HEK293 (cell line): ENCODE results near the gene LRRC32.

Experiments used
- CTCF ChIA-PET: fragments of 350-600 bp; formaldehyde crosslinking; extraction: SDS; loops from one replicate; lab custom pipeline; 2021; ENCODE audit warnings: antibody characterized with exemption; lab: Yijun Ruan, JAX
- POLR2A ChIA-PET: fragments of 300-600 bp; formaldehyde crosslinking; extraction: SDS; loops from one replicate; lab custom pipeline; 2020; ENCODE audit warnings: antibody characterized with exemption, inconsistent platforms; lab: Yijun Ruan, JAX
- H3K27ac ChIP-seq: fragments of 200-500 bp; sonication (Bioruptor generic); 2 replicates; pipeline ENCODE4 v1.5.1; 2014; ENCODE audit warnings: low read depth, low read length, control low read depth, inconsistent platforms; ENCODE audit errors: extremely low read depth
- H3K36me3 ChIP-seq, 2 experiments: fragments of 200-500 bp in 1 of 2; sonication (Bioruptor generic) in 1 of 2; 1 replicate in 1 of 2; 2 replicates in 1 of 2; pipeline ENCODE4 v1.5.1; 2014 to 2017; ENCODE audit warnings: inconsistent platforms in 2 of 2, low read length in 2 of 2; ENCODE audit not compliant: control insufficient read depth in 2 of 2, insufficient read depth in 1 of 2
- H3K4me1 ChIP-seq: fragments of 200-500 bp; sonication (Bioruptor generic); 2 replicates; pipeline ENCODE4 v1.5.1; 2014; ENCODE audit warnings: mild to moderate bottlenecking, low read length, inconsistent platforms; ENCODE audit not compliant: control insufficient read depth, insufficient read depth
- H3K4me3 ChIP-seq: 2 replicates; pipeline ENCODE4 v1.5.1; 2011; ENCODE audit warnings: low read depth, mild to moderate bottlenecking, control low read depth, low read length, moderate library complexity
- H3K9me3 ChIP-seq: fragments of 200-500 bp; sonication (Bioruptor generic); 2 replicates; pipeline ENCODE4 v1.5.1; 2014; ENCODE audit warnings: low read depth, low read length, inconsistent platforms; ENCODE audit not compliant: control insufficient read depth, insufficient read depth
- BCL11B ChIP-seq: fragments of 450-650 bp; formaldehyde crosslinking; IDR thresholded peaks from 2 replicates; pipeline ENCODE4 v1.5.1; 2016; ENCODE audit warnings: low read depth, missing biosample characterization, missing genetic modification characterization
- EGR2 ChIP-seq: fragments of 450-650 bp; formaldehyde crosslinking; IDR thresholded peaks from 2 replicates; pipeline ENCODE4 v1.5.1; 2016; ENCODE audit warnings: low read depth, missing biosample characterization, missing genetic modification characterization
- GLI2 ChIP-seq: fragments of 450-650 bp; formaldehyde crosslinking; IDR thresholded peaks from 2 replicates; pipeline ENCODE4; 2017; ENCODE audit warnings: missing biosample characterization, missing genetic modification characterization, low read depth, borderline replicate concordance
- SETDB1 ChIP-seq: IDR thresholded peaks from one replicate; pipeline ENCODE4 v1.6.1; 2017; ENCODE audit warnings: mild to moderate bottlenecking, low read length, moderate library complexity, mixed read lengths; ENCODE audit not compliant: insufficient read length
- YY2 ChIP-seq: fragments of 450-650 bp; formaldehyde crosslinking; IDR thresholded peaks from 2 replicates; pipeline ENCODE4 v1.5.1; 2016; ENCODE audit warnings: missing biosample characterization, missing genetic modification characterization
- ZBTB20 ChIP-seq: fragments of 450-650 bp; formaldehyde crosslinking; IDR thresholded peaks from 2 replicates; pipeline ENCODE4 v1.5.1; 2016; ENCODE audit warnings: missing biosample characterization, missing genetic modification characterization
- ZFHX2 ChIP-seq: fragments of 450-650 bp; formaldehyde crosslinking; conservative IDR thresholded peaks from 2 replicates; pipeline ENCODE4 v1.5.1; 2016; ENCODE audit warnings: missing biosample characterization, missing genetic modification characterization
- ZIC2 ChIP-seq: fragments of 450-650 bp; formaldehyde crosslinking; IDR thresholded peaks from 2 replicates; pipeline ENCODE4 v1.5.1; 2016; ENCODE audit warnings: missing biosample characterization, missing genetic modification characterization
- ZNF138 ChIP-seq: fragments of 450-650 bp; formaldehyde crosslinking; IDR thresholded peaks from 2 replicates; pipeline ENCODE4 v1.5.1; 2016; ENCODE audit warnings: missing biosample characterization, missing genetic modification characterization, borderline replicate concordance
- ZNF148 ChIP-seq: fragments of 450-650 bp; formaldehyde crosslinking; IDR thresholded peaks from 2 replicates; pipeline ENCODE4 v1.5.0; 2017; ENCODE audit warnings: missing biosample characterization, missing genetic modification characterization, borderline replicate concordance
- ZNF280C ChIP-seq: fragments of 450-650 bp; formaldehyde crosslinking; IDR thresholded peaks from 2 replicates; pipeline ENCODE4 v1.5.1; 2016; ENCODE audit warnings: missing biosample characterization, missing genetic modification characterization
- ZNF302 ChIP-seq: fragments of 450-650 bp; formaldehyde crosslinking; IDR thresholded peaks from 2 replicates; pipeline ENCODE4 v1.5.1; 2016; ENCODE audit warnings: missing biosample characterization, missing genetic modification characterization, low read depth
- ZNF391 ChIP-seq: fragments of 450-650 bp; formaldehyde crosslinking; IDR thresholded peaks from 2 replicates; pipeline ENCODE4 v1.5.1; 2016; ENCODE audit warnings: low read depth, missing biosample characterization, missing genetic modification characterization, borderline replicate concordance
- ZNF423 ChIP-seq: fragments of 450-650 bp; formaldehyde crosslinking; IDR thresholded peaks from 2 replicates; pipeline ENCODE4 v1.5.1; 2016; ENCODE audit warnings: missing biosample characterization, missing genetic modification characterization
- ZNF518A ChIP-seq: fragments of 450-650 bp; formaldehyde crosslinking; conservative IDR thresholded peaks from 2 replicates; pipeline ENCODE4 v1.5.1; 2016; ENCODE audit warnings: low read depth, missing biosample characterization, missing genetic modification characterization
- ZNF561 ChIP-seq: fragments of 450-650 bp; IDR thresholded peaks from 2 replicates; pipeline ENCODE4 v1.5.1; 2018; ENCODE audit warnings: missing biosample characterization, missing genetic modification characterization, borderline replicate concordance
- ZNF654 ChIP-seq: fragments of 450-650 bp; formaldehyde crosslinking; IDR thresholded peaks from 2 replicates; pipeline ENCODE4 v1.5.1; 2016; ENCODE audit warnings: low read depth, missing biosample characterization, missing genetic modification characterization
- ZNF664 ChIP-seq: fragments of 450-650 bp; formaldehyde crosslinking; IDR thresholded peaks from 2 replicates; pipeline ENCODE4 v1.5.1; 2016; ENCODE audit warnings: missing biosample characterization, missing genetic modification characterization
- ZNF677 ChIP-seq: fragments of 450-650 bp; IDR thresholded peaks from 2 replicates; pipeline ENCODE4 v1.5.0; 2018; ENCODE audit warnings: missing biosample characterization, mild to moderate bottlenecking, missing genetic modification characterization, moderate library complexity

LRRC32 gene

GRCh38 chr11:76714493-76714892 is 43.9 kb upstream of the LRRC32 start:
- TF ChIP-seq ZBTB20 (tag by site-specific recombination), result no peak
- TF ChIP-seq, all 188 proteins: peak for 0
- no peak overlapping the region for H3K4me3 ChIP-seq
- H3K4me1 ChIP-seq, result no peaks in the 10 kb centered on the region
- no peaks in the 10 kb centered on the region for H3K9me3 ChIP-seq
- CTCF ChIA-PET, result no interaction called here
- no peak overlapping the region for H3K27ac ChIP-seq
- POLR2A ChIA-PET, result no interaction called here
- H3K36me3 ChIP-seq, result no peaks in the 10 kb centered on the region

- H3K27ac ChIP-seq, result no peak overlapping the region
- no peaks in the 10 kb centered on the region for H3K36me3 ChIP-seq
- no peaks in the 10 kb centered on the region for H3K4me1 ChIP-seq
- ChIA-PET POLR2A (interaction anchor here (0.7 kb wide), 1 partner anchor 85 kb away, joined by 3 read pairs; no protein-coding TSS in a partner anchor), CTCF (interaction anchor here (0.7 to 0.8 kb wide), 2 partner anchors 23 to 395 kb away, joined by 3 to 4 read pairs; no protein-coding TSS in a partner anchor)
- TF ChIP-seq EGR2 (peak; percentile 99), ZFHX2 (peak; percentile 98), ZNF677 (tag by site-specific recombination) (no peak)
- H3K4me3 ChIP-seq, result no peak overlapping the region
- no peaks in the 10 kb centered on the region for H3K9me3 ChIP-seq
These were observed 43.0 kb upstream of the LRRC32 start for GRCh38 chr11:76713499-76713898.

GRCh38 chr11:76712125-76712524 is 41.6 kb upstream of the LRRC32 start:
- ChIA-PET CTCF (interaction anchor here (1.1 kb wide), 1 partner anchor 10 kb away, joined by 3 read pairs; no protein-coding TSS in a partner anchor), POLR2A (no interaction called here)
- Histone ChIP-seq H3K4me3 (no peak overlapping the region), H3K36me3 (no peaks in the 10 kb centered on the region), H3K9me3 (no peaks in the 10 kb centered on the region), H3K27ac (no peak overlapping the region), H3K4me1 (no peaks in the 10 kb centered on the region)
- no peak for TF ChIP-seq GLI2 (tag by site-specific recombination)
- TF ChIP-seq ZNF280C (tag by site-specific recombination), result no peak
- no peak for TF ChIP-seq BCL11B (tag by site-specific recombination)
- no peak for TF ChIP-seq ZNF664 (tag by site-specific recombination)
- TF ChIP-seq ZNF518A (tag by site-specific recombination), result no peak
- no peak for TF ChIP-seq ZNF391 (tag by site-specific recombination)
- no peak for TF ChIP-seq ZNF138 (tag by site-specific recombination)
- no peak for TF ChIP-seq ZNF148
- no peak for TF ChIP-seq YY2 (tag by site-specific recombination)
- no peak for TF ChIP-seq SETDB1
- TF ChIP-seq ZNF561 (tag by site-specific recombination), result no peak
- TF ChIP-seq ZNF654 (tag by site-specific recombination), result no peak
- no peak for TF ChIP-seq ZNF302 (tag by site-specific recombination)
- TF ChIP-seq ZIC2 (tag by site-specific recombination), result no peak
- no peak for TF ChIP-seq ZNF423 (tag by site-specific recombination)
